Activated effector memory CD4-positive, alpha-beta T cell treated with Interleukin-2 at 50 U/mL for 16 hours (primary cell): ENCODE results near the gene CD86.
"Not testable (repeated sequence)": the region's sequence is repeated elsewhere in the genome, so short reads cannot be mapped to it uniquely, and the experiment has no call there.

Source experiments
- DNase-seq: peaks from one replicate; pipeline ENCODE4 v3.0.0-alpha.2; 2020

Gene CD86, protein sequence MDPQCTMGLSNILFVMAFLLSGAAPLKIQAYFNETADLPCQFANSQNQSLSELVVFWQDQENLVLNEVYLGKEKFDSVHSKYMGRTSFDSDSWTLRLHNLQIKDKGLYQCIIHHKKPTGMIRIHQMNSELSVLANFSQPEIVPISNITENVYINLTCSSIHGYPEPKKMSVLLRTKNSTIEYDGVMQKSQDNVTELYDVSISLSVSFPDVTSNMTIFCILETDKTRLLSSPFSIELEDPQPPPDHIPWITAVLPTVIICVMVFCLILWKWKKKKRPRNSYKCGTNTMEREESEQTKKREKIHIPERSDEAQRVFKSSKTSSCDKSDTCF

DNA sequence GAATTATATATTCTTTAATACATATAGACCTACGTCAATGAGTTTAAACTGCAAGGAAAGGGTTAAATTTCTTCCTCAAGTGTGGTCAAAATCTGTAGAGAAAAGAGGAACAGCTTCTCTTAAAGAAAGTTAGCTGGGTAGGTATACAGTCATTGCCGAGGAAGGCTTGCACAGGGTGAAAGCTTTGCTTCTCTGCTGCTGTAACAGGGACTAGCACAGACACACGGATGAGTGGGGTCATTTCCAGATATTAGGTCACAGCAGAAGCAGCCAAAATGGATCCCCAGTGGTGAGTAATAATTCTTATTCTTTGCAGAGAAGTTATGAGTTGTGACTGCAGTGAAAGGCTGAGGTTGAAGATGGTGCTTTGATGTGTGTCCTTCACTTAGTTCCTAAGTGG is at the start of gene CD86:
TSS of gene CD86 (plus strand) at position 148 of the 400 bp plus-strand sequence. CDS start at position 276, 128 bp downstream.
- no peak for DNase-seq

DNA sequence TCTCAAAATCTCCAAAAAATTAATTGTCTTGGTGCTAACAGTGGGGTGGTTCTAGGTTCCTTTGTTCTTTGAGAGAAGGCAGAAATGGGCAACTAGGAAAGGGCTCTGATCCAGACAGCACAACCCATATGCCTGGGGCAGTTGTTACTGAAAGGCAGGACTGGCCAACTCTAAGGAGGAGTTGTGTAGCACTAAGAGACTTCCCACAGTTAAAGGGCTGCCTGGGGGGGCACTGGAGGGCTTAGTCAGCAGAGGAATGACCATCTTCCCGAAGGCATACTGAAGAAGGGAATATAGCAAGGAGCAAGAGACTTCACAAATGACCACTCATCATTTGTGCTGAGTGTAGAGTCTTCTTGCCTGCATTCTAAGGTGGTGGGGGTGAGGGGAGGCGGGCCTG is 48.9 kb upstream of the CD86 start:
- no peak for DNase-seq

DNA sequence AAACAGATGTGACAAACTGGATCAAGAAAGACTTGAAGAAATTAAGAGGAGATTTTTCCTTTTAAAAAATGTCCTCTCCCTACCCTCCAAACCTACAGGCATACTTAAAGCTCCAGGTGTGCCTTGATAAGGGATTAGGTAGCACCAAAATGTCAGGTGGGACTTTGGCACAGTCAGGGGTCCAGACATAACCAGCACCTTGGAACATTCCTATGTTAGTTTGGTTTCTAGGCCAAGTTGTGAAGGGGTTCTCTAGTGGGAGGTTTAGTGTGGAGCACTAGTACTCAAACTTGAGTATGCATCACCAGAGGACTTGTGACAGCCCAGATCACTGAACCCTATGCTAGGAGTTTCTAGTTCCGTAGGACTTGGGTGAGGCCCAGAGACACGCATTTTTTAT is 47.0 kb upstream of the CD86 start:
- no peak for DNase-seq

DNA sequence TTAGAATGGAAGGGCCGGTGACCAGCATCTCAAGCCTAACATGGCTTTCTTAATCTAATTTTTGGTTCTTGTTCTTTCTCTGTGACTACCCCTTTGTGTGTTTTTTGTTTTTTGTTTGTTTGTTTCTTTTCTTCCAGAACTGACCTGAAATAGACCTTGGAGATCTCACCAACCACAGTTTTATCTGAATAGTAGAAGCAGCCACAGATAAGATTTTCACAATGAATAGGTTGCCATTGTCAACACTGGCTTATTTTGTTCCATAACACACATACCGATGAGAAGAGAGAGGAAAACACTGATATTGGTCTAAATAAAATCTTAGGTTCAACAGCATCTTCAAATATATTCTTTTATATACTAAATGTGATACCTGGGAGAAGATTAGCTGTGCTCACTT is 44.7 kb upstream of the CD86 start:
- DNase-seq = no peak

DNA sequence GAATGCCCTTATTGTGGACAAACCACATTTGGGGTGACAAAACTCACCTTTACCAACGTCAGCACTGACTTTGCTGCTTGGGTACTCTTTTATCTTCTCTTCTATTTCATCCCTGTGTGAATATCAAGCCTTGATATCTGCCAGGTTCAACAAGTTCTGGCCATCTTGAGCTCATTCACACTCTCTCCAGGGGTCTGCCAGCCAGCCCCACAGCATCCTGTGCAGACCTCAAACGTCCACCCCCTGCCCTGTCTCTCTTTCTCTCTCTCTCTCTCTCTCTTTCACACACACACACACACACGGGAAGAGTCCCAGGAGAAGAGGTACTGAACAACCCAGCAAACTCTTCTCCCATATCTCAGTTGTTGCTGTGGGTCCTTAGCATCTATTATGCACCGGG is 43.8 kb upstream of the CD86 start:
- no peak for DNase-seq

DNA sequence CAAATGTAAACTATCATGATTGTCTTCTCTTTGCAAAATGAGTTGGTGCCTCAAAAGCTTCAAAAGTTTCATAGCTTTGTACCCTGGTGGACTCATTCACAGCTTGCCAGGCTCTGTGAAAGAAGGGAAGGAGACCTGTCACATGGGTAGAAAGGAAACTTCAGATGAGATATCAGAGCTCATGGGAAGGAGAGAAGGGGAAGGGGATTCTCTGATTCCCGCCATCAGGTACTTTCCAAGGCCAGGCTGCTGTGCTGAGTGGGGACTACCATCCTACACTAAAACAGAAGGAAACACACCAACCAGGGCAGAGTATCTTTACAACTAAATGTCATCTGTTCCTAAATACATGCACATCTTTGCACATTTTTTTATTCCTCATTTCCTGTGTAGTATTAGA is 42.3 kb upstream of the CD86 start:
- DNase-seq = no peak

DNA sequence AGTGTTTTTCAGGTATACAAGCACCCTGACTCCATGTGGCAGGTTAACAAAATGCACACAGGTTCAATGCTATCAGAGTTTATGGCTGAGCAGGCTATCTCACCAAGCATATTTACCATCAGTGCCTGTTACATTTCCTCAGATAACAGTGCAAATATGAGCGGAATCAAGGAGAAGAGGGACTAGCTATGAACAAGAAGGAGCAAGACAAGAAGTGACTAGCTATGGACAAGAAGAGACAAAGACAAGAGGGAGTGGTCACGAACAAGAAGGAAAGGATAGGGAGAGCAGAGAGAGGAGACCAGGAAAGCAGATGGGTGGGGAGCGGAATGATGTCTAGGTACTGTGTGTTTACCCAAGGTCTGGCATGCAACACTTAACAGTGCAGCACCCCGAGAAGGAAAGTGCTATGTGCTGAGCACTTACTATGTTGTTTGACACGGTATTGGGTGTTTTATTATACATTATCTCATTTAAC is 41.7 kb upstream of the CD86 start:
- DNase-seq = no peak

DNA sequence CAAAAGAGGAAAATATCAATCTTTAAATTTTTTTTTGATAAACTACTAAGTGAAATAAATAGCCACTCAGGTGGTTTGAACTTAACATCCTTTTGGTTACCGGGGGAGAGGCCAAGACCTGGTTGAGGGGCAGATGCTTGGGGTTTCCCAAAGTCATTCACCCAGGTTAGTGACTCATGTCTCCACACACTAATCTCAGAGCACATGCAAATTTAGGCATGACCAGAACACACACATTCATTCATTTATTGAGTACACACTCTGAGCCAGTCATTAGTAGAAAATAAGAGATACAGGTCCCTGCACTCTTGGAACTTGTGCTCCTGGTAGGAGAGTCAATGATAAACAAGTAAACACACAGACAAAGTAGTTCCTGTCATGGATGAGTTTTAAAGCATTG is 40.4 kb upstream of the CD86 start:
- DNase-seq = no peak

DNA sequence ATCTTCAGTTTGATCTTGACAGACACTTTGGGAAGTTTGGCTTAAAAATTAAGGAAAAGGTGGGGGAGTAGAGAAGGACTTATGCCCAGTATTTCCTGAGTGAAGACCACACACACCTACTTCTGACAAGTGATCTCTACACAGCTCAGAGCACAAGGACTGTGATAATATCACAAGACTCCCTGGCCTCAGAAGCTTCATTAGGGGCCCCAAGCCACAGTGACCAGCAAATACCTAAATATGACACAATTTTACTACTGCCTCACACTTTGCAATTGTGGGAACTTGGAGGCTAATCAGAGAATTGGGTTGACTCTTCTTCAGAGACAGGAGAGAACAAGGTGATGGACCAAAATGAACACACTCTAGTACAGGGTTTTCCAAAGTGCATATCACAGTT is 35.7 kb upstream of the CD86 start:
- DNase-seq = no peak

DNA sequence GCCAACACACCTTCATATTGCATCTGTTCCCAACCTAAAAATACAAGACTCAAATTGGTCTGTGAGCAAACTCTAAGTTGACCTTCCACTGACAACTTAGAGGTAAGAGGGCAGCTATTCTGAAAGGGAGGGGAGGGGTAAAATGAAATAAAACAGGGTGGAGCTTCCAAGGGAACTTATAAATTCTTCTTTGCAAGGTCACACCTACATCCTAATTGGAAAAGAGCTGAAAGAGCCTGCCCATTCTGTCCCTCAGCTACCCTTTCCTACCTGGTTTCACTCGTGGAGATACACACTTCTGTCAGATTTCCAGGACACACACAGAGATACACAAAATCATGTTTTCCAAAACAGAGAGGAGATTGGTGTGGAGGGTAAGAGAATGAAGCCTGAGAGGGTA is 34.1 kb upstream of the CD86 start:
- no peak for DNase-seq

DNA sequence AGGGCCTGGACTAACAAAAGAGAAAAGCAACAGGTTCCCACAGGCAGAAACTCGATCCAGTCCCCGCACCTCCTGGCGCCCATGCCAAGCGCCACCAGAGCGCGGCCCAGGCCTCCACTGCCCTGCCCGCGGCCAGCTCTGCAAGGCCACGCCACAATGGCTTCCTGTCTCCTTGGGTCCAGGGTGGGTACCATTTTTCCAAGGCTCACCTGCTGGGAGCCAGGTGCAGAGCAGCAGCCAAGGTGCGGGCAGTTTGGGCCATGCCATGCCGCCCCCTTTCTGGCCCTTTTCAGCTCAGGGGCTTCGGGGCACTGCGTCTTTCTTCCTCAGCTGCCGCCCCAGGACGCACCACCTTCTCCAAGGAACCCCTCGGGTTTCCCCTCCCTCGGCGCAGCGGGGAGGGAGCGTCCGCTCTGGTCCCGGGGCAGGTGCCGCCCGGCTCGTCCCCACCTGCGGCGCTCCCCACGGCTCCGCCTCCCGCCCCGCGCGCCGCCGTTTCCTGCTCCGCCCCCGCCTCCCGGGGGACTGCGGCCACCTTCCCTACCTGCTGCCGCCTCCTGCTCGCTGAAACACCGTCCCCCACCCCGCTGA is 33.3 kb upstream of the CD86 start, which contains the start of gene ILDR1:
TSS of gene ILDR1 (minus strand) at position 437 of the 591 bp plus-strand sequence. CDS start at position 267, 170 bp downstream.
- no peak for DNase-seq

DNA sequence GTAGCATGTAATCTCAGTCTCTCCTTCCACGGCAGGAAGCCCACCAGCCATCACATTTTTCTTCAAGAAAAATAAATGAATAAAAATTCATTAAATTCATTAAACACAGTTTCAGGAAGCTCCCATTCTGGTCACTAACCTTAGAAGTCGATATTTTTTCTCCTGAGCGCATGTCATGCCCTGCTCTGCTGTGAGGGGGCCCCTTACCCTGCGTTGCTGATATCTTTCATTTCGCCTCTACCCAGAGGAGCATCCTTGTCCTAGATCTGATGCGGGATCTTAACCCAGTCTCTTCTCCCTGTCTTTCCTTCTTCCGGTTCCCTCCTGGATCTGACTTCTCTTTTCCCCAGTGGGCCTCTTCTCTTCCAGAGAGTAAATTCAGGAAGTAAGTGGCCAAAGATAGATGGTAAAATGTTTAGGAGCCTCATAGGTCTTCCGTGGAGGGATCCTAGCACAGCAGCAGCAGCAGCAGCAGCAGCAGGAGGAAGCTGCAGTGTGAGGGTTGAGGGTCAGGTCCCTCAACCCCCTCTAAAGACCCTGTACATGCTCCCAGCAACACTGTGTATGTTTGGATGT is 31.7 kb upstream of the CD86 start:
- DNase-seq = no peak

DNA sequence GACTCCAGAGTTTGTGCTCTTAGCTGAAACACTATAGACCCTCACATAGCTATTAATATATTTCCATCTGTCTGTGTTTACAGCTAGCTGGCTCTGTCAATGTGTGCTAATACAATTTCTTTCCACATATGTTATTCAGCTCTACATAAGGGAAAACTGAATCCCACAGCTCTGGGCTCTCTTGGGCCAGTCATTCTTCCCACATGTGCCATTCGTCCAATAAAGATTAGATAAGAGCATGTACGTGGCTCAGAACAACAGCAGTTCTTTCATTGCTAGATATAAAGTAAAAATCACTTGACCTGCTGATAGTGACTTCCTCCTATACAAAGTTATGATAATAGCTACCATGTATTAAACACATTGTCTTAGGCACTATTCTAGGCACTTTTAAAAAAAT is 30.4 kb upstream of the CD86 start:
- DNase-seq = no peak

DNA sequence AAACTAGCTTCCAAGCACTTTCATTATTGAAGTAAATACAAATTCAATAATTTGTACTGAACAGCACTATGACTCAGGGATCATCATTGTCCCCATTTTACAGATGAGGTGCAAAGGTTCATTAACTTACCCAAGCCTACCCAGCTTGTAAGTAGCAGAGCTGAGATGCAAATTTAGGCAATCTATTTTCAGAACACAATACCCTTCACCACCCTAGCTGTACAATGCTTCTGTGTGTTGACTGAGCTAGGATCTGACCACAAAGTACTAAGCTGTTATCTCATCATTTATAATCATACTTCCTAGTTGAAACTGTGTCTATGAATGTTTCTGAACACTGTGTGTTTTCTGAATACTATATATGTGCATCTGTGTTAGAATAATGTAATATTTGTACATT is 29.9 kb upstream of the CD86 start:
- no peak for DNase-seq

DNA sequence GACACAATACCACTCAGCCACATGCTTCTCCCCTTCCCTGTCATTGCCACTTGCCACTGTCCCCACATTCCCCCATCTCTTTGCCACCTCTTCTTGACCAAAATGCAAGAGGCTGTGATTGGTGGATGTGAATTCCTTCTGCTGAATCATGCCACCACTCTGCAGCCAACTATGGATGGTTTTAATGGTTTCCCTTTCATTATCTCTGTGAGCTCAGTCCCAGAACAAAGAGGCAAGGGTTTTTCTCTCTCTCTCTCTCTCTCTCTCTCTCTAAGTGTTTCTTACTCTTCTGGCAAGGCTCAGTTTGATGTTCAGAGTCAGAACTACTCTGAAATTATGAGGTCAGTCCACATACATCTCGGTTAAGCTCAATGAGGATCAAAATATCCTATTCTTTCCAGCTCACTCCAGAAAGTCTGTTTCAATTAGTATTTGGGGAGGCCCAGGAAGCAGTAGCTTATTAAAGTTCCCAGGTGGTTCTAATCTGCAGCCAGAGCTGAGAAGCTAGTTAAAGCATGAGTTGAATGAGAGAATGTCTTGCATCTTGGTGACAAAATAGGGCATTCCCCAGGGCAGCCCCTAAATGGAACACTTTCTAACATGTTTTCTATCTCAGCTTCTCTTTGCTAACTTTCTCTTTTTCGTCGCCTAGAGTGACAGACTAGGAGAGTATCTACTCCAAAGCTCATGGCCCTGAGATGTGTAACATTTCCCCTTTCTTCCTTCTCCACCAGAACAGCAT is 24.6 kb upstream of the CD86 start:
- no peak for DNase-seq

DNA sequence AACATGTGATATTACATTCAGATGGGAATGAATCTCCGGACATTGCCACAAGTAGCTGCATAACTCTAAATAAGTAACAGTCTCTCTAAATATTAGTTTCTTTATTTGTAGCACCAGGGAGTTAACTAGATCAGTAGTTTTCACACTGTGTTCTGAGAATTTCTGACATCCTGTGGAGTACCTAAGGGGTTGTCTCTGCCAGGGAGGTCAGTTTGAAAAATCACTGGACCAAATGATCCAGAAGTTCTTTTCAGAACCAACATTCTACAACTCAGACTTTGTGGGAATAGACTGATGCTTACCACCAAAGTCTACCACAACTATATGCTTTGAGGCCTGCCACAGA is 24.1 kb upstream of the CD86 start:
- DNase-seq = no peak

DNA sequence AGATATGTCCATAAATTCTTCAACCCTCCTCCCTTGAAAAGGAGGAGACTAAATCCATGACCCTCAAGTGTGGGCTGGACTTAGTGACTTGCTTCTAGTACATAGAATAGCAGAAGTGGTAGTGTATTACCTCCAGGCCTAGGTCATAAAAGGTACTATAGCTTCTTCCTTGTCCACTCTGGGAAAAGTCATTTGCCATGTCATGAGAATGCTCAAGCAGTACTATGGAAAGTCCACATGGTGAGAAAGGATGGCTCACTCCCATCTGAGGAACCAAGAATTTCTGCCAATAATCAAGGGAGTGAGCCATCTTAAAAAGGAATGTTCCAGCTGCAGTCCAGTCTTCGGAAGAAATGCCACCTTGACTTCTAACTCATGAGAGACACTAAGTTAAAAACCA is 22.6 kb upstream of the CD86 start:
- no peak for DNase-seq

DNA sequence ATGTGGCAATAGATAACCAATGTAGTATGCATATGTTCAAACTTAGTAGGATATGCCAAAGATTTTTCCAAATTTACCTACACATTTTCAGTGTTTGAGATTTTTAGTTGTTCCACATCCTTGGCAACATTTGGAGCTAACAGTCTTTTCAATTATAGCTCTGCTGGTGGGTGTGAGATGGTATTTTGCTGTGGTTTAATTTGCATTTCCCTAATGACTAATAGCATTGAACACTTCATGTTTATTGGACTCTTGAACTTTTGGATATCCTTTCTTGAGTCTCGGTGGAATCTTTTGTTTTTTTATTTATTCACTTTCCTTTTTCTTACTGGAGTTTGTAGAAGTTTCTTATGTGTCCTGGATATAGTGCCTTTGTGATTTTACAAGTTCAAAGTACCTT is 22.1 kb upstream of the CD86 start:
- DNase-seq = no peak

DNA sequence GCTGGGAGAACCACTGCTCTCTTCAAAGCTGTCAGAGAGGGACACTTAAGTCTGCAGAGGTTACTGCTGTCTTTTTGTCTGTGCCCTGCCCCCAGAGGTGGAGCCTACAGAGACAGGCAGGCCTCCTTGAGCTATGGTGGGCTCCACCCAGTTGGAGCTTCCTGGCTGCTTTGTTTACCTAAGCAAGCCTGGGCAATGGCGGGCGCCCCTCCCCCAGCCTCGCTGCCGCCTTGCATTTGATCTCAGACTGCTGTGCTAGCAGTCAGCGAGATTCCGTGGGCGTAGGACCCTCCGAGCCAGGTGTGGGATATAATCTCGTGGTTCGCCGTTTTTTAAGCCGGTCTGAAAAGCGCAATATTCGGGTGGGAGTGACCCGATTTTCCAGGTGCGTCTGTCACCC is 7.9 kb upstream of the CD86 start:
- not testable (repeated sequence) for DNase-seq

DNA sequence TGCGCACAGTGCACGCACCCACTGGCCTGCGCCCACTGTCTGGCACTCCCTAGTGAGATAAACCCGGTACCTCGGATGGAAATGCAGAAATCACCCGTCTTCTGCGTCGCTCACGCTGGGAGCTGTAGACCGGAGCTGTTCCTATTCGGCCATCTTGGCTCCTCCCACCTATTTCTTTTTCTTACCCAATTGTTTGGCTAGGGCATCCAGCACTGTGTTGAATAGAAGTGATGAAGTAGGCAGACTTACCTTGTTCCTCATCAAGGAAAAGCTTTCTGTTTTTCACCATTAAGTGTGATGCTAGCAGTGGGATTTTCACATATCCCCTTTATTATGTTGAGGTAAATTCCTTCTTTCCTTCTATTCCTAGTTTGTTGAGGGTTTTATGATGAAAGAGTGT is 7.4 kb upstream of the CD86 start:
- not testable (repeated sequence) for DNase-seq

DNA sequence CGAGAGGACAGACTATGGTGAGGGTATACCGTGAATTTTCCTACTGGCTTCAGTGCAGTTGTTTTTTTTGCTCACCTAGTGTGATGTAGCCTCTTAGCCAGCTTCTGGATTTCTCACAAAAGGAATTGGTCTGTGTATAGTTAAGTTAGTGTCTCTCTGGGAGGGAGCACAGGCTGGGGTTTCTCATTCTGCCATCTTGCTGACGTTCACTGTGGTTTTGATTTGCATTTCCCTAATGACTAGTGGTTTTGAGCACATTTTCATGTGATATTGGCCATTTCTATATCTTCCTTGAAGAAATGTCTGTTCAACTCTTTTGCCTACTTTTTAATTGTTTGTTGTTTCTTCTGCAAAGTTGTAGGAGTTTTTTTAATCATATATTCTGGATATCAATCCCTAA is 2.2 kb upstream of the CD86 start:
- no peak for DNase-seq

DNA sequence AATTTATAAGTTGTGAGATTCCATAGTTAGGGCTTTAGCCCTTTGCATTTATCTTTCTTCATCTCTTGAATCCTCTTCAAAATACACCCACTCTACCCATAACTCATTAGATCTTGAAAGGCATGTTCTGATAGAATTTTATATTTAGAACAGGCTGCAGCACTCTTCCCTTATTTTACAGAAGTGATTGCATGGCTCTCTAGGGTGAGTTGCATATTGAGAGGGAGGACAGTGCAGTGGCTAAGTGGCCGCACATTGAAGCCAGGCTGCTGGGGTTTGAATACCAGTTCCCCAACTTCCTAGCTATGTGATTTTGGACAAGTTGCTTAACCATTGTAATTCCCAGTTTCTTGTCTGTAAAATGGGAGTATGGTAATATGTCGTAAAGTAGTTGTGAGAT is 2.5 kb downstream of the CD86 start:
- no peak for DNase-seq

DNA sequence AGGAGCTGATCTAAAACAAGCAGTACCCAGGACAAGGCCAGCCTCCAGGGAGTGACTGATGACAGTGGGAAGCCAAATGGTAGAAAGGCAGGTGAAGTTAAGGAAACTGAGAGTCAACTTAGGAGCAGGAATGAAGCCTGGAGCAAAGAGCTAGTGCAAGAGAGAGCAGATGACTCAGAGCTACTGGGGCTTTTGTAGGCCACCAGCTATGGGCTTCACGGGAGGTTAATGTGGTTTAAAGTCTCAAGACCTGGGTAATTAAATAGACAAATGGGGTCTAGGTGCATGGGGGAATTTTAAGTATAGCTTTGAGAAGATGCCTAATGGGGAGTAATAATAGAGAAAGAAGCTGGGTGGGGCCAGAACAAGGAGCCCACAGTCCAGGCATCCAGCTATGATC is 3.1 kb downstream of the CD86 start:
- DNase-seq = no peak
